ENCODE measurements around the gene EMX2. TPM values are rescaled to one million over a fixed set of nuclear protein-coding genes. Genes with fewer than 3 reads are reported as not detected.

Gene EMX2
- total RNA-seq, 1 donor from 2014 or later, result 0.47 TPM

DNA sequence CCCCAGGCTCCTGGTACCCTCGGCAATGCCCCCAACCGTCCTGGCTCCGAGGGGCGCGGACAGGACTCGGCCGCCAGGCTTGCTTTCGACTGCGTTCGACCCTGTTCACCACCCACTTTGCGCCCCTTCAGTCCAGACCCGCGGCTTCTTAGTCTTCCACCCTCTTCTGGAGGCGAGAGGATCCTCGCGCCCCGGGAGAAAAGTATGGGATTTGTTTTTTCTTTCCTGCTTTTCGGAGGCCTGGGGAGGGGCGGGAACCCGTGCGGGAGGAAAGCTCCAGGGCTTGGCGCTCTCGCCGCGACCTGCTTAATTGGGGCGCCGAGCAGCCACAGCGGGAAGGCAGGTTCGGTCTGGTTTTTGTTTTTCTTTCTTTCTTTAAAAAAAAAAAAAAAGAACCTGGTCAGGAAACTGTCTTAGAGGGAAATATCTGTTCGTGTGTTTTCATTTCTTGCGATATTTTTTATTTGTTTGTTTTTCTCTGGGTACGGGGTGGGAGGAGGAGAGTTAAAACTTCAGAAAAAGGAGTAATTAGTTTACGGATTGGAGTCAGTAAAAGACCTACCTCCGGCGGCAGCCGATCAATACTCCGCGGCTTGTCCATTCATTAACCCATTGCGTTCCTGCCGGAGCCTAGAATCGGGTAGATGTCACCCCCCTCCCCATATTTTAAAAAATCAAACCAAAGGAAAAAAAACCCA lies 1.6 kb downstream of the EMX2 start:
- DNase-seq, result no peak
- Mint-ChIP-seq H3K4me3 (ENCODE audit: unreplicated experiment) (peak overlapping the region; percentile 87), H3K4me1 (ENCODE audit: low read depth, unreplicated experiment) (peaks cover 16% of the 10 kb centered on the region), H3K27me3 (ENCODE audit: unreplicated experiment) (peaks cover 41% of the 10 kb centered on the region), H3K36me3 (ENCODE audit: unreplicated experiment) (no peaks in the 10 kb centered on the region), H3K9me3 (ENCODE audit: unreplicated experiment) (peaks cover 13% of the 10 kb centered on the region), H3K27ac (ENCODE audit: unreplicated experiment) (peak overlapping the region; percentile 25)
- TF ChIP-seq, protein P1, sequence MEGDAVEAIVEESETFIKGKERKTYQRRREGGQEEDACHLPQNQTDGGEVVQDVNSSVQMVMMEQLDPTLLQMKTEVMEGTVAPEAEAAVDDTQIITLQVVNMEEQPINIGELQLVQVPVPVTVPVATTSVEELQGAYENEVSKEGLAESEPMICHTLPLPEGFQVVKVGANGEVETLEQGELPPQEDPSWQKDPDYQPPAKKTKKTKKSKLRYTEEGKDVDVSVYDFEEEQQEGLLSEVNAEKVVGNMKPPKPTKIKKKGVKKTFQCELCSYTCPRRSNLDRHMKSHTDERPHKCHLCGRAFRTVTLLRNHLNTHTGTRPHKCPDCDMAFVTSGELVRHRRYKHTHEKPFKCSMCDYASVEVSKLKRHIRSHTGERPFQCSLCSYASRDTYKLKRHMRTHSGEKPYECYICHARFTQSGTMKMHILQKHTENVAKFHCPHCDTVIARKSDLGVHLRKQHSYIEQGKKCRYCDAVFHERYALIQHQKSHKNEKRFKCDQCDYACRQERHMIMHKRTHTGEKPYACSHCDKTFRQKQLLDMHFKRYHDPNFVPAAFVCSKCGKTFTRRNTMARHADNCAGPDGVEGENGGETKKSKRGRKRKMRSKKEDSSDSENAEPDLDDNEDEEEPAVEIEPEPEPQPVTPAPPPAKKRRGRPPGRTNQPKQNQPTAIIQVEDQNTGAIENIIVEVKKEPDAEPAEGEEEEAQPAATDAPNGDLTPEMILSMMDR (IDR thresholded peaks at IDR 0.05; ENCODE audit: partially characterized antibody, unreplicated experiment), result no peak

DNA sequence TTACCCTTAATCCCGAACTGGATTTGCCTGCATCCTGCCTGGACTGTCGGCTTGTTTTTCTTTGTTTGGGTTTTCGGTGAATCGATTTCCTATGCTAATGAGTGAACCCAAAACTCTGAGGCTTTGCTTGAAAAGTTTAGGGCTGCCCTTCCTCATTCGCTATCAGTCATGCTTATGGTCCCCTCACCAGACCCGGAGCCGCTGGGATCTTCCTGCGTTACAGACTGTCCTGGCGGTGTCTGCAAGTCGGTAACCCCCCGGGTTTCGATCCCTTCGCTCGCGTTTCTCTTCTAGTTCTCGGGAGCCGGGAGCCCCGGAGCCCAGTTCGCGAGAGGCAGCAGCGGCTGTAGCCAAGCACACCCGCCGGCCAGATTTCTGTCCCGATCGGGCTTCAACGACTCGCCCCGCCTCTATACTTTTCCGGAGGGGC lies 2.2 kb downstream of the EMX2 start:
- no peak overlapping the region for H3K27ac Mint-ChIP-seq (ENCODE audit: unreplicated experiment)
- H3K4me1 Mint-ChIP-seq (ENCODE audit: low read depth, unreplicated experiment), result peaks cover 16% of the 10 kb centered on the region
- peak overlapping the region; percentile 87 for H3K4me3 Mint-ChIP-seq (ENCODE audit: unreplicated experiment)
- peaks cover 13% of the 10 kb centered on the region for H3K9me3 Mint-ChIP-seq (ENCODE audit: unreplicated experiment)
- no peaks in the 10 kb centered on the region for H3K36me3 Mint-ChIP-seq (ENCODE audit: unreplicated experiment)
- DNase-seq, result no peak
- TF ChIP-seq, protein P1 (IDR thresholded peaks at IDR 0.05; ENCODE audit: partially characterized antibody, unreplicated experiment), result no peak
- H3K27me3 Mint-ChIP-seq (ENCODE audit: unreplicated experiment), result peaks cover 42% of the 10 kb centered on the region

DNA sequence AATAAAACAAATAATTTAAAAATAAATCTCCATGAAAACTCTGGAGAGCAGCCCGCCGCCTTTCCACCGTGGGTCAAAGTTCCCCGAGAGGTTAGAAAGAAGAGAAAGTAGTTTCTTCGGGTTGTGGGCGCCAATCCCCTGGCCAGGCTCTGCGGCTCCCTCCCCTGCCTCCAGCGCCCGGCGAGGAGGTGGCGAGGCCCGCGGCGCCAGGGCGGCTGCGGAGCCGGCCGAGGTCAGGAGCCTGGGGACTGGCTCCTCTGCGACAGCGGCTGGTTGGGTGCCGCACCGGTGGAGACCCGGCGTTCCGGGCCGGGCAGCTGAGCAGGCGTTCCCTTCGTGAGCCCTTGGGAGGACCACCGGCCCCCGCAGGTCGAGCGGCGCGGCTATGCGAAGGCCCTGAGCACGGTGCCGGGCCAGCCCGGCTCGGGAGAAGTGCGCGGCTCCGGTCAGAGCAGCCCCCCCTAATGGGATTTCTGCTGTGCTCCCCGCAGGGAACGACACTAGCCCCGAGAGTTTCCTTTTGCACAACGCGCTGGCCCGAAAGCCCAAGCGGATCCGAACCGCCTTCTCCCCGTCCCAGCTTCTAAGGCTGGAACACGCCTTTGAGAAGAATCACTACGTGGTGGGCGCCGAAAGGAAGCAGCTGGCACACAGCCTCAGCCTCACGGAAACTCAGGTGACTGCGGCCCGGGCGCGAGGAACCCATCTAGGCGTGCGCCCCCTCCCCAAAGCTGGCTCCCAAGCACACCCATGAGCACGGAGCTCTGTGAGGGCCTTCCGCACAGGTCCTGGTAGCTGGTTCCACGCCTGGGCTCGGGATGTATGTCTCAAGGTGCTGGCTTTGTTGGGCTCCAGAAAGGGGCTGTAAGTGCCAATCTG lies 2.8 kb downstream of the EMX2 start:
- DNase-seq, result no peak

DNA sequence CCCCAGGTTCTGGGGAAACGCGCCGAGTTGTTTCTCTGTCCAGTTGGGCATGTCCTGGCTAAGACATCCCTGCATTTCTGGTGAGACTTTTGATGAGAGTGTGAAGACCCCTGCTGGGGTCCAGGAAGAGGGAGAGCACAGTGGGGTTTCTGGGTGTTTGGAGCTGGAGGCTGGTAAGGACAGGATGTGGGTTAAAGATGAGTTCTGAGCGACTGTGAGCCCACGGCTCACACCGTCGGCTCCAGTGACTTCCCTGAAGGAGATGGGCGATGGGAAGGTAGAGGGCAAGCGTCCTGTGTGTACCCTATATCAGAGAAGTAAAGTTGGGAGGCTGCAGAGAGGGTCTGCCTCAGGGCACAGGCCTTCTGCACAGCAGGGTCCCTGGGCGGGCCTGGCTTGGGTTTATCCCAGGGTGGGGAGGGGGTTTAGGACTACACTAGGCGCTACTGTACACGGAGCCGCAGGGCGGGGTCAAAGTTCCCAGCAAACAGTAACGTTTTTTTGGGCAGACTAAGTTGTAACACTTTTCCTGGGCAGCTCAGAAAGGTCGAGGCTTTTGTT lies 3.6 kb downstream of the EMX2 start:
- Mint-ChIP-seq H3K9me3 (ENCODE audit: unreplicated experiment) (peaks cover 15% of the 10 kb centered on the region), H3K4me3 (ENCODE audit: unreplicated experiment) (peak overlapping the region; percentile 65), H3K36me3 (ENCODE audit: unreplicated experiment) (no peaks in the 10 kb centered on the region), H3K4me1 (ENCODE audit: low read depth, unreplicated experiment) (peaks cover 16% of the 10 kb centered on the region), H3K27ac (ENCODE audit: unreplicated experiment) (no peak overlapping the region), H3K27me3 (ENCODE audit: unreplicated experiment) (peaks cover 42% of the 10 kb centered on the region)
- TF ChIP-seq, protein P1 (IDR thresholded peaks at IDR 0.05; ENCODE audit: partially characterized antibody, unreplicated experiment), result no peak
- DNase-seq, result no peak

More for the DNA sequence above, 2.8 kb downstream of the EMX2 start:
- H3K4me3 Mint-ChIP-seq (ENCODE audit: unreplicated experiment), result peak overlapping the region; percentile 87
- peaks cover 13% of the 10 kb centered on the region for H3K9me3 Mint-ChIP-seq (ENCODE audit: unreplicated experiment)
- H3K4me1 Mint-ChIP-seq (ENCODE audit: low read depth, unreplicated experiment), result peaks cover 16% of the 10 kb centered on the region
- peaks cover 42% of the 10 kb centered on the region for H3K27me3 Mint-ChIP-seq (ENCODE audit: unreplicated experiment)
- H3K27ac Mint-ChIP-seq (ENCODE audit: unreplicated experiment), result no peak overlapping the region
- no peaks in the 10 kb centered on the region for H3K36me3 Mint-ChIP-seq (ENCODE audit: unreplicated experiment)
- TF ChIP-seq, protein P1 (IDR thresholded peaks at IDR 0.05; ENCODE audit: partially characterized antibody, unreplicated experiment), result no peak
